Parathyroid adenoma (tissue), 2 donors: ENCODE data around the gene HOXC11.

ENCODE experiments used
- H2AFZ ChIP-seq: fragments of 300-600 bp; sonication (generic); one replicate; pipeline ENCODE4 v1.7.0; 2017; ENCODE audit warnings: antibody characterized with exemption, mild to moderate bottlenecking
- H3K27ac ChIP-seq: fragments of 300-600 bp; sonication (generic); one replicate; pipeline ENCODE4 v1.7.0; 2017
- H3K27me3 ChIP-seq: fragments of 300-600 bp; sonication (generic); one replicate; pipeline ENCODE4 v1.7.0; 2017; ENCODE audit warnings: low read length; ENCODE audit not compliant: control insufficient read depth, insufficient read depth
- H3K36me3 ChIP-seq: fragments of 300-600 bp; sonication (generic); one replicate; pipeline ENCODE4 v1.7.0; 2017; ENCODE audit warnings: low read length; ENCODE audit not compliant: control insufficient read depth, insufficient read depth
- H3K4me1 ChIP-seq: fragments of 300-600 bp; sonication (generic); one replicate; pipeline ENCODE4 v1.7.0; 2017; ENCODE audit warnings: control low read depth
- H3K4me2 ChIP-seq: fragments of 300-600 bp; sonication (generic); one replicate; pipeline ENCODE4 v1.7.0; 2017; ENCODE audit warnings: low read length
- H3K4me3 ChIP-seq: fragments of 300-600 bp; sonication (generic); one replicate; pipeline ENCODE4 v1.7.0; 2017; ENCODE audit warnings: low read depth, low read length
- H3K79me2 ChIP-seq: fragments of 300-600 bp; sonication (generic); one replicate; pipeline ENCODE4 v1.7.0; 2017; ENCODE audit warnings: control low read depth
- H3K9ac ChIP-seq: fragments of 300-600 bp; sonication (generic); one replicate; pipeline ENCODE4 v1.7.0; 2017; ENCODE audit warnings: mild to moderate bottlenecking
- H3K9me3 ChIP-seq: fragments of 300-600 bp; sonication (generic); one replicate; pipeline ENCODE4 v1.7.0; 2017; ENCODE audit warnings: low read length; ENCODE audit not compliant: control insufficient read depth
- CTCF ChIP-seq: fragments of 300-600 bp; sonication (generic); IDR thresholded peaks from one replicate; pipeline ENCODE4 v1.7.0; 2017; ENCODE audit warnings: antibody characterized with exemption, mild to moderate bottlenecking
- donor health status: primary hyperparathyroidism.

The HOXC11 gene

GRCh38 chr12:53954694-53955035, 18.3 kb upstream of the HOXC11 start, which contains the start of gene HOXC12:
HOXC12 (plus strand) TSS chr12:53954903; CDS start chr12:53954930, 27 bp downstream.
- Histone ChIP-seq H3K36me3 (no peaks in the 10 kb centered on the region), H3K9me3 (no peaks in the 10 kb centered on the region), H3K4me3 (no peak within 1 kb of the TSS), H2AFZ (no peak within 1 kb of the TSS), H3K79me2 (no peaks in the 10 kb centered on the region), H3K4me1 (no peaks in the 10 kb centered on the region), H3K9ac (no peak within 1 kb of the TSS), H3K27ac (no peak within 1 kb of the TSS), H3K27me3 (peaks cover 32% of the 10 kb centered on the region), H3K4me2 (no peak within 1 kb of the TSS)
- no peak for TF ChIP-seq CTCF

GRCh38 chr12:53955036-53955775, 17.7 kb upstream of the HOXC11 start:
- Histone ChIP-seq H3K79me2 (no peaks in the 10 kb centered on the region), H3K9me3 (no peaks in the 10 kb centered on the region), H3K4me1 (no peaks in the 10 kb centered on the region), H3K9ac (no peak overlapping the region), H3K36me3 (no peaks in the 10 kb centered on the region), H3K27ac (no peak overlapping the region), H3K4me3 (no peak overlapping the region), H3K4me2 (no peak overlapping the region), H3K27me3 (peaks cover 30% of the 10 kb centered on the region), H2AFZ (no peak overlapping the region)
- TF ChIP-seq CTCF: no peak

GRCh38 chr12:53955776-53956250, 17.1 kb upstream of the HOXC11 start:
- Histone ChIP-seq H3K36me3 (no peaks in the 10 kb centered on the region), H3K27ac (no peak overlapping the region), H2AFZ (no peak overlapping the region), H3K27me3 (peaks cover 29% of the 10 kb centered on the region), H3K4me3 (no peak overlapping the region), H3K4me2 (no peak overlapping the region), H3K4me1 (no peaks in the 10 kb centered on the region), H3K79me2 (no peaks in the 10 kb centered on the region), H3K9ac (no peak overlapping the region), H3K9me3 (no peaks in the 10 kb centered on the region)
- TF ChIP-seq CTCF: no peak

GRCh38 chr12:53956251-53956887, 16.6 kb upstream of the HOXC11 start:
- TF ChIP-seq CTCF: no peak

More at GRCh38 chr12:53956251-53956887, 16.6 kb upstream of the HOXC11 start:
- H3K79me2 ChIP-seq: no peaks in the 10 kb centered on the region
- H3K4me3 ChIP-seq: no peak overlapping the region
- no peak overlapping the region for H3K9ac ChIP-seq
- H3K36me3 ChIP-seq: no peaks in the 10 kb centered on the region
- H3K9me3 ChIP-seq: no peaks in the 10 kb centered on the region
- H3K27ac ChIP-seq: no peak overlapping the region
- no peak overlapping the region for H2AFZ ChIP-seq
- peaks cover 24% of the 10 kb centered on the region for H3K27me3 ChIP-seq
- H3K4me2 ChIP-seq: no peak overlapping the region
- no peaks in the 10 kb centered on the region for H3K4me1 ChIP-seq
